HL-60 (cell line): ENCODE measurements around the gene XPNPEP2.

Source experiments
- CTCF ChIP-seq: IDR thresholded peaks from one replicate; pipeline ENCODE4 v1.5.1; 2011; ENCODE audit warnings: low read length, control low read depth, inconsistent platforms; ENCODE audit not compliant: insufficient read depth
- POLR2AphosphoS5 ChIP-seq: IDR thresholded peaks from 2 replicates; pipeline ENCODE4 v1.6.1; 2012; ENCODE audit warnings: low read depth
- TF ChIP-seq, protein P1 (sequence below): IDR thresholded peaks from 2 replicates; pipeline ENCODE4 v1.6.1; 2012; ENCODE audit warnings: low read depth; ENCODE audit not compliant: insufficient replicate concordance

GRCh38 chrX:129732857-129733256 is 5.9 kb upstream of the XPNPEP2 start:
- TF ChIP-seq CTCF (no peak), POLR2AphosphoS5 (no peak)
- TF ChIP-seq, protein P1, sequence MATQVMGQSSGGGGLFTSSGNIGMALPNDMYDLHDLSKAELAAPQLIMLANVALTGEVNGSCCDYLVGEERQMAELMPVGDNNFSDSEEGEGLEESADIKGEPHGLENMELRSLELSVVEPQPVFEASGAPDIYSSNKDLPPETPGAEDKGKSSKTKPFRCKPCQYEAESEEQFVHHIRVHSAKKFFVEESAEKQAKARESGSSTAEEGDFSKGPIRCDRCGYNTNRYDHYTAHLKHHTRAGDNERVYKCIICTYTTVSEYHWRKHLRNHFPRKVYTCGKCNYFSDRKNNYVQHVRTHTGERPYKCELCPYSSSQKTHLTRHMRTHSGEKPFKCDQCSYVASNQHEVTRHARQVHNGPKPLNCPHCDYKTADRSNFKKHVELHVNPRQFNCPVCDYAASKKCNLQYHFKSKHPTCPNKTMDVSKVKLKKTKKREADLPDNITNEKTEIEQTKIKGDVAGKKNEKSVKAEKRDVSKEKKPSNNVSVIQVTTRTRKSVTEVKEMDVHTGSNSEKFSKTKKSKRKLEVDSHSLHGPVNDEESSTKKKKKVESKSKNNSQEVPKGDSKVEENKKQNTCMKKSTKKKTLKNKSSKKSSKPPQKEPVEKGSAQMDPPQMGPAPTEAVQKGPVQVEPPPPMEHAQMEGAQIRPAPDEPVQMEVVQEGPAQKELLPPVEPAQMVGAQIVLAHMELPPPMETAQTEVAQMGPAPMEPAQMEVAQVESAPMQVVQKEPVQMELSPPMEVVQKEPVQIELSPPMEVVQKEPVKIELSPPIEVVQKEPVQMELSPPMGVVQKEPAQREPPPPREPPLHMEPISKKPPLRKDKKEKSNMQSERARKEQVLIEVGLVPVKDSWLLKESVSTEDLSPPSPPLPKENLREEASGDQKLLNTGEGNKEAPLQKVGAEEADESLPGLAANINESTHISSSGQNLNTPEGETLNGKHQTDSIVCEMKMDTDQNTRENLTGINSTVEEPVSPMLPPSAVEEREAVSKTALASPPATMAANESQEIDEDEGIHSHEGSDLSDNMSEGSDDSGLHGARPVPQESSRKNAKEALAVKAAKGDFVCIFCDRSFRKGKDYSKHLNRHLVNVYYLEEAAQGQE = no peak
